Naive thymus-derived CD8-positive, alpha-beta T cell (primary cell): ENCODE data around the gene ADRM1. TPM values are rescaled to one million over a fixed set of nuclear protein-coding genes. Genes with fewer than 3 reads are reported as not detected.

Experiments used
- ATAC-seq, 2 donors: fragments of 150-1000 bp; cut with Tn5 transposase in 1 of 2; sonication (Bioruptor Pico), chemical (Tn5 transposase) in 1 of 2; 1 replicate in 1 of 2; 2 replicates in 1 of 2; pipeline ENCODE4 v1.10.0; 2021; ENCODE audit warnings: mild to moderate bottlenecking in 2 of 2, moderate library complexity in 2 of 2
- POLR2A ChIA-PET: fragments of 350-600 bp; sonication (Branson Sonifier 250); formaldehyde crosslinking; loops from one replicate; lab custom pipeline; 2021; ENCODE audit warnings: antibody characterized with exemption; lab: Charles Lee
- DNase-seq, 10 donors: peaks; one replicate each; pipeline versions ENCODE4 v3.0.0 to v3.0.0-alpha.2; 2020 to 2022
- H3K27ac Mint-ChIP-seq, 10 donors: one replicate each; pipeline ENCODE4 v1.8.0; 2020 to 2022; ENCODE audit warnings: mild to moderate bottlenecking in 10 of 10, mixed read lengths in 10 of 10, moderate library complexity in 4 of 10, inconsistent platforms in 1 of 10
- H3K27me3 Mint-ChIP-seq, 5 donors: one replicate each; pipeline ENCODE4 v1.8.0; 2021 to 2022; ENCODE audit warnings: mixed read lengths in 5 of 5
- H3K36me3 Mint-ChIP-seq, 3 donors: one replicate each; pipeline ENCODE4 v1.8.0; 2020 to 2022; ENCODE audit warnings: mixed read lengths in 3 of 3, mild to moderate bottlenecking in 2 of 3, inconsistent platforms in 1 of 3
- H3K4me1 Mint-ChIP-seq, 4 donors: one replicate each; pipeline ENCODE4 v1.8.0; 2021 to 2022; ENCODE audit warnings: mixed read lengths in 4 of 4
- H3K4me3 Mint-ChIP-seq, 10 donors: one replicate each; pipeline ENCODE4 v1.8.0; 2020 to 2022; ENCODE audit warnings: mild to moderate bottlenecking in 10 of 10, mixed read lengths in 10 of 10, moderate library complexity in 6 of 10, inconsistent platforms in 1 of 10
- H3K9me3 Mint-ChIP-seq, 9 donors: one replicate each; pipeline ENCODE4 v1.8.0; 2020 to 2022; ENCODE audit warnings: mixed read lengths in 9 of 9, mild to moderate bottlenecking in 3 of 9, inconsistent platforms in 1 of 9, moderate library complexity in 1 of 9
- polyA plus RNA-seq, 3 donors: library from polyadenylated mRNA; unstranded; fragments of 300-500 nt; fragmentation: Illumina TruSeq; gene quantifications; one replicate each; pipeline ENCODE4 v1.2.3, GENCODE V29; 2021
- total RNA-seq, 8 experiments: library from RNA in 2 of 8; stranded (reverse) in 2 of 8; gene quantifications; one replicate each; pipeline ENCODE4 v1.2.3 and lab custom pipeline; 2021 to 2026

ADRM1 gene
- total and polyA plus RNA-seq, 5 experiments from 2014 or later = 61.1 to 93.9 (median 66.2) TPM

- no peak for DNase-seq
- H3K36me3 Mint-ChIP-seq = peaks cover 0 to 35% (median 5%) of the 10 kb centered on the region in 3 donors
- H3K27me3 Mint-ChIP-seq = no peaks in the 10 kb centered on the region
- no peaks in the 10 kb centered on the region for H3K9me3 Mint-ChIP-seq
- H3K4me1 Mint-ChIP-seq = peaks cover 3 to 12% (median 7%) of the 10 kb centered on the region in 4 donors
- POLR2A ChIA-PET = no interaction called here
- no peak for ATAC-seq
- no peak overlapping the region for H3K4me3 Mint-ChIP-seq
- no peak overlapping the region for H3K27ac Mint-ChIP-seq
Measured at GRCh38 chr20:62309947-62310756, 7.4 kb downstream of the ADRM1 start.

GRCh38 chr20:62310757-62311121, 7.9 kb downstream of the ADRM1 start:
- Mint-ChIP-seq H3K27me3 (no peaks in the 10 kb centered on the region), H3K9me3 (no peaks in the 10 kb centered on the region), H3K4me1 (peaks cover 0 to 6% (median 2%) of the 10 kb centered on the region in 4 donors), H3K27ac (no peak overlapping the region), H3K36me3 (peaks cover 0 to 32% (median 2%) of the 10 kb centered on the region in 3 donors), H3K4me3 (no peak overlapping the region)
- ATAC-seq (no peak), DNase-seq (no peak)
- POLR2A ChIA-PET = no interaction called here

- no peak overlapping the region for H3K4me3 Mint-ChIP-seq
- ATAC-seq (no peak), DNase-seq (no peak)
- H3K27me3 Mint-ChIP-seq = no peaks in the 10 kb centered on the region
- peaks cover 0 to 29% (median 2%) of the 10 kb centered on the region in 3 donors for H3K36me3 Mint-ChIP-seq
- POLR2A ChIA-PET = no interaction called here
- no peaks in the 10 kb centered on the region for H3K9me3 Mint-ChIP-seq
- H3K4me1 Mint-ChIP-seq = peaks cover 0 to 2% (median under 1%) of the 10 kb centered on the region in 4 donors
- H3K27ac Mint-ChIP-seq = no peak overlapping the region
Measured at GRCh38 chr20:62311150-62311549, 8.4 kb downstream of the ADRM1 start.

- Mint-ChIP-seq H3K4me3 (no peak overlapping the region), H3K27ac (no peak overlapping the region), H3K36me3 (peaks cover 0 to 22% (median 2%) of the 10 kb centered on the region in 3 donors), H3K9me3 (no peaks in the 10 kb centered on the region), H3K27me3 (no peaks in the 10 kb centered on the region), H3K4me1 (no peaks in the 10 kb centered on the region)
- no peak for DNase-seq
- POLR2A ChIA-PET = no interaction called here
- no peak for ATAC-seq
Measured at GRCh38 chr20:62311832-62312661, 9.2 kb downstream of the ADRM1 start.

- peaks cover 0 to 3% (median 0%) of the 10 kb centered on the region in 4 donors for H3K4me1 Mint-ChIP-seq
- no peak overlapping the region for H3K4me3 Mint-ChIP-seq
- DNase-seq (no peak), ATAC-seq (no peak)
- H3K36me3 Mint-ChIP-seq = peaks cover 0 to 18% (median 2%) of the 10 kb centered on the region in 3 donors
- H3K27ac Mint-ChIP-seq = no peak overlapping the region
- POLR2A ChIA-PET = no interaction called here
- no peaks in the 10 kb centered on the region for H3K9me3 Mint-ChIP-seq
- H3K27me3 Mint-ChIP-seq = no peaks in the 10 kb centered on the region
Measured at GRCh38 chr20:62312662-62312977, 9.8 kb downstream of the ADRM1 start.

GRCh38 chr20:62313021-62313420, 10.2 kb downstream of the ADRM1 start:
- DNase-seq = no peak
- H3K4me3 Mint-ChIP-seq = no peak overlapping the region
- H3K27me3 Mint-ChIP-seq = no peaks in the 10 kb centered on the region

GRCh38 chr20:62313460-62314338, 10.9 kb downstream of the ADRM1 start:
- Mint-ChIP-seq H3K4me1 (peaks cover 0 to 3% (median 0%) of the 10 kb centered on the region in 4 donors), H3K27ac (peak overlapping the region in 1 of 10 donors; percentile 90), H3K4me3 (no peak overlapping the region), H3K9me3 (no peaks in the 10 kb centered on the region), H3K36me3 (peaks cover 0 to 9% (median 2%) of the 10 kb centered on the region in 3 donors), H3K27me3 (no peaks in the 10 kb centered on the region)
- POLR2A ChIA-PET = no interaction called here
- ATAC-seq (no peak), DNase-seq (no peak)

More at GRCh38 chr20:62313021-62313420, 10.2 kb downstream of the ADRM1 start:
- Mint-ChIP-seq H3K9me3 (no peaks in the 10 kb centered on the region), H3K27ac (no peak overlapping the region), H3K36me3 (peaks cover 0 to 15% (median 2%) of the 10 kb centered on the region in 3 donors), H3K4me1 (peaks cover 0 to 3% (median 0%) of the 10 kb centered on the region in 4 donors)
- ATAC-seq = no peak
- POLR2A ChIA-PET = no interaction called here

- H3K27ac Mint-ChIP-seq = peak overlapping the region in 1 of 10 donors; percentile 90
- POLR2A ChIA-PET = no interaction called here
- no peaks in the 10 kb centered on the region for H3K9me3 Mint-ChIP-seq
- ATAC-seq (no peak), DNase-seq (no peak)
- H3K27me3 Mint-ChIP-seq = no peaks in the 10 kb centered on the region
- peaks cover 0 to 3% (median 0%) of the 10 kb centered on the region in 4 donors for H3K4me1 Mint-ChIP-seq
- H3K4me3 Mint-ChIP-seq = no peak overlapping the region
- peaks cover 0 to 4% (median 0%) of the 10 kb centered on the region in 3 donors for H3K36me3 Mint-ChIP-seq
Measured at GRCh38 chr20:62314339-62314638, 11.5 kb downstream of the ADRM1 start.

- POLR2A ChIA-PET = no interaction called here
- H3K27me3 Mint-ChIP-seq = no peaks in the 10 kb centered on the region
- no peak for DNase-seq
- peaks cover 0 to 3% (median 0%) of the 10 kb centered on the region in 4 donors for H3K4me1 Mint-ChIP-seq
- H3K27ac Mint-ChIP-seq = peak overlapping the region in 1 of 10 donors; percentile 60
- no peaks in the 10 kb centered on the region for H3K9me3 Mint-ChIP-seq
- ATAC-seq = no peak
- no peak overlapping the region for H3K4me3 Mint-ChIP-seq
- peaks cover 0 to 2% (median 0%) of the 10 kb centered on the region in 3 donors for H3K36me3 Mint-ChIP-seq
Measured at GRCh38 chr20:62314711-62315302, 12.0 kb downstream of the ADRM1 start.

- no peaks in the 10 kb centered on the region for H3K9me3 Mint-ChIP-seq
- POLR2A ChIA-PET = interaction anchor here (0.6 kb wide), 1 partner anchor 64 kb away, joined by 3 read pairs; no protein-coding TSS in a partner anchor
- H3K27ac Mint-ChIP-seq = peak overlapping the region in 1 of 10 donors; percentile 62
- DNase-seq (no peak), ATAC-seq (no peak)
- no peak overlapping the region for H3K4me3 Mint-ChIP-seq
- no peaks in the 10 kb centered on the region for H3K36me3 Mint-ChIP-seq
- H3K4me1 Mint-ChIP-seq = peaks cover 0 to 4% (median 0%) of the 10 kb centered on the region in 4 donors
- no peaks in the 10 kb centered on the region for H3K27me3 Mint-ChIP-seq
Measured at GRCh38 chr20:62315773-62316172, 13.0 kb downstream of the ADRM1 start.

- H3K36me3 Mint-ChIP-seq = no peaks in the 10 kb centered on the region
- DNase-seq (no peak), ATAC-seq (no peak)
- H3K27me3 Mint-ChIP-seq = no peaks in the 10 kb centered on the region
- H3K4me1 Mint-ChIP-seq = peaks cover 0 to 6% (median under 1%) of the 10 kb centered on the region in 4 donors
- peak overlapping the region in 1 of 10 donors; percentile 27 for H3K27ac Mint-ChIP-seq
- no peaks in the 10 kb centered on the region for H3K9me3 Mint-ChIP-seq
- no peak overlapping the region for H3K4me3 Mint-ChIP-seq
- POLR2A ChIA-PET = no interaction called here
Measured at GRCh38 chr20:62316331-62317166, 13.8 kb downstream of the ADRM1 start.
